GM12878 (cell line): ENCODE results near the gene RAD51B. TPM values are rescaled to one million over a fixed set of nuclear protein-coding genes. Genes with fewer than 3 reads are reported as not detected.

Experiments
- ATAC-seq: fragments of 200-7000 bp; cut with Tn5 transposase; 3 replicates; pipeline ENCODE4 v1.9.1; 2020; ENCODE audit warnings: mild to moderate bottlenecking, moderate library complexity
- BruUV-seq: library from RNA; stranded (reverse); fragments of 400-500 nt; replicated peaks from 2 replicates; lab custom pipeline; 2021; lab: Mats Ljungman, UMichigan
- CTCF ChIA-PET: fragments of 300-600 bp; sonication (Branson Sonifier 250); formaldehyde crosslinking; extraction: SDS; loops from one replicate; lab custom pipeline; 2021; ENCODE audit warnings: inconsistent platforms; lab: Yijun Ruan, JAX
- POLR2A ChIA-PET: fragments of 350-600 bp; formaldehyde crosslinking; extraction: SDS; loops from one replicate; lab custom pipeline; 2021; ENCODE audit warnings: inconsistent platforms; lab: Charles Lee
- RAD21 ChIA-PET: fragments of 300-600 bp; sonication (Branson Sonifier 250); formaldehyde crosslinking; loops from one replicate; lab custom pipeline; 2023; ENCODE audit warnings: antibody characterized with exemption; ENCODE audit not compliant: unreplicated experiment; lab: Charles Lee
- SMC1A ChIA-PET: fragments of 300-600 bp; sonication (Branson Sonifier 250); formaldehyde crosslinking; loops from one replicate; lab custom pipeline; 2023; ENCODE audit not compliant: unreplicated experiment, uncharacterized antibody; lab: Charles Lee
- DNase-seq: peaks from one replicate; pipeline ENCODE4 v3.0.0-alpha.2; 2011; ENCODE audit warnings: low read depth, low spot score
- FAIRE-seq: peaks from 3 replicates; lab custom pipeline; 2011; peaks lifted over from hg19 to GRCh38; lab: Jason Lieb, UNC
- H2AFZ ChIP-seq: 2 replicates; pipeline ENCODE4 v1.6.0; 2011; ENCODE audit warnings: low read depth, low read length, control low read depth; ENCODE audit not compliant: control insufficient read depth
- H3K27ac ChIP-seq: 2 replicates; pipeline ENCODE4 v1.5.1; 2011; ENCODE audit warnings: control low read depth; ENCODE audit not compliant: control insufficient read depth, insufficient read depth
- H3K27me3 ChIP-seq, 2 experiments: replicated peaks in 1 of 2; 2 replicates each; pipeline versions ENCODE4 v1.6.0 to v1.6.1; 2011; ENCODE audit warnings: low read length in 1 of 2; ENCODE audit not compliant: control insufficient read depth in 2 of 2, insufficient read depth in 2 of 2
- H3K36me3 ChIP-seq, 2 experiments: 2 replicates each; pipeline ENCODE4 v1.5.1; 2011; ENCODE audit warnings: low read length in 1 of 2; ENCODE audit not compliant: control insufficient read depth in 2 of 2, insufficient read depth in 2 of 2
- H3K4me1 ChIP-seq: 2 replicates; pipeline ENCODE4 v1.6.1; 2011; ENCODE audit warnings: mild to moderate bottlenecking, low read length, moderate library complexity, mixed read lengths; ENCODE audit not compliant: control insufficient read depth, insufficient read depth
- H3K4me2 ChIP-seq: 2 replicates; pipeline ENCODE4 v1.6.0; 2011; ENCODE audit warnings: control low read depth; ENCODE audit not compliant: control insufficient read depth, insufficient read depth
- H3K4me3 ChIP-seq: fragments of 200-600 bp; sonication (generic); 2 replicates; pipeline ENCODE4 v1.5.1; 2016
- H3K79me2 ChIP-seq: 2 replicates; pipeline ENCODE4 v1.6.0; 2011; ENCODE audit warnings: low read length; ENCODE audit not compliant: control insufficient read depth, insufficient read depth
- H3K9ac ChIP-seq: 2 replicates; pipeline ENCODE4 v1.8.0; 2011; ENCODE audit warnings: low read length, control low read depth, mixed read lengths; ENCODE audit not compliant: control insufficient read depth, insufficient read depth
- H3K9me3 ChIP-seq: replicated peaks from 3 replicates; pipeline ENCODE4 v1.5.1; 2011; ENCODE audit warnings: mild to moderate bottlenecking, low read length; ENCODE audit not compliant: control insufficient read depth, insufficient read depth
- H4K20me1 ChIP-seq: 2 replicates; pipeline ENCODE4 v1.6.0; 2011; ENCODE audit not compliant: control insufficient read depth, insufficient read depth
- BCL3 ChIP-seq: IDR thresholded peaks from 2 replicates; pipeline ENCODE4 v1.6.1; 2011; ENCODE audit warnings: borderline replicate concordance, low read depth, mild to moderate bottlenecking, moderate library complexity, low read length; ENCODE audit not compliant: insufficient read depth, poor library complexity, severe bottlenecking
- CREB1 ChIP-seq: IDR thresholded peaks from 2 replicates; pipeline ENCODE4 v1.6.1; 2012; ENCODE audit warnings: low read depth, mild to moderate bottlenecking, inconsistent platforms
- CREM ChIP-seq: IDR thresholded peaks from 2 replicates; pipeline ENCODE4 v1.6.1; 2014; ENCODE audit warnings: antibody characterized with exemption, low read depth
- CUX1 ChIP-seq: IDR thresholded peaks from 2 replicates; pipeline ENCODE4 v1.6.1; 2012; ENCODE audit warnings: improper control_type of control experiment, low read depth, low read length; ENCODE audit not compliant: insufficient replicate concordance
- HDAC2 ChIP-seq: fragments of 200-600 bp; sonication (generic); IDR thresholded peaks from 2 replicates; pipeline ENCODE4 v1.6.1; 2017
- IRF4 ChIP-seq: IDR thresholded peaks from 2 replicates; pipeline ENCODE4 v1.6.1; 2011; ENCODE audit warnings: low read depth, low read length
- JUND ChIP-seq: IDR thresholded peaks from 2 replicates; pipeline ENCODE4 v1.6.1; 2012; ENCODE audit warnings: low read depth, mild to moderate bottlenecking, low read length, improper control_type of control experiment, moderate library complexity
- MTA3 ChIP-seq: IDR thresholded peaks from 2 replicates; pipeline ENCODE4 v1.6.1; 2012; ENCODE audit warnings: low read length, inconsistent platforms, borderline replicate concordance
- RAD21 ChIP-seq: IDR thresholded peaks from 2 replicates; pipeline ENCODE4 v1.6.1; 2011; ENCODE audit warnings: mild to moderate bottlenecking, low read depth, low read length, moderate library complexity; ENCODE audit not compliant: insufficient read depth
- SMARCA5 ChIP-seq: fragments of 450-650 bp; IDR thresholded peaks from 2 replicates; pipeline ENCODE4 v1.6.1; 2017; ENCODE audit warnings: mild to moderate bottlenecking
- TCF7 ChIP-seq: IDR thresholded peaks from 2 replicates; pipeline ENCODE4 v1.6.1; 2014; ENCODE audit warnings: antibody characterized with exemption, borderline replicate concordance
- YBX1 ChIP-seq: fragments of 450-650 bp; IDR thresholded peaks from 2 replicates; pipeline ENCODE4 v1.6.1; 2016; ENCODE audit warnings: antibody characterized with exemption
- ZNF274 ChIP-seq: IDR thresholded peaks from one replicate; pipeline ENCODE4 v1.8.0; 2011; ENCODE audit not compliant: insufficient read length, insufficient read depth
- ZNF687 ChIP-seq: fragments of 450-650 bp; IDR thresholded peaks from 2 replicates; pipeline ENCODE4 v1.6.1; 2017; ENCODE audit warnings: mild to moderate bottlenecking, moderate library complexity
- ZZZ3 ChIP-seq: IDR thresholded peaks from 2 replicates; pipeline ENCODE4 v1.6.1; 2011; ENCODE audit warnings: low read depth; ENCODE audit not compliant: control insufficient read depth, insufficient read length
- WGBS: methylation state at CpG from one replicate; pipeline ENCODE4 v1.1.6; 2016; ENCODE audit warnings: low lambda C conversion rate; ENCODE audit not compliant: insufficient replicate concordance, insufficient coverage; ENCODE audit errors: missing lambda C conversion rate; 5-methylcytosine and 5-hydroxymethylcytosine counted together
- in situ Hi-C: fragments of 300-500 bp; cut with MboI; formaldehyde crosslinking; loops from 9 replicates; pipeline ENCODE4 v1.14.3; 2018; ENCODE audit warnings: mixed read lengths
- intact Hi-C: fragments of 100-400 bp; cut with micrococcal nuclease; formaldehyde crosslinking; loops from one replicate; pipeline ENCODE4 v1.14.2; 2022; ENCODE audit not compliant: unreplicated experiment
- polyA plus RNA-seq, 11 experiments: library from polyadenylated mRNA; depleted of rRNA in 4 of 11; unstranded in 6 of 11; stranded (reverse) in 5 of 11; fragments of >200 nt; fragmentation: Nextera tagmentation in 4 of 11; fragmentation: Illumina TruSeq in 1 of 11; extraction: Ambion mirVana in 4 of 11; extraction: Trizol in 1 of 11; gene quantifications; 1 replicate in 1 of 11; 2 replicates in 10 of 11; pipeline versions ENCODE4 v1.2.1 to v1.2.3, GENCODE V29; 2011 to 2016; ENCODE audit warnings: inconsistent platforms in 2 of 11, missing spikeins in 2 of 11, low read depth in 1 of 11
- total RNA-seq, 4 experiments: library from RNA; depleted of rRNA in 3 of 4; stranded (reverse); fragments of >200 nt in 3 of 4; fragmentation: Illumina TruSeq in 1 of 4; extraction: Trizol in 1 of 4; gene quantifications; 2 replicates each; pipeline versions ENCODE4 v1.2.1 to v1.2.3, GENCODE V29; 2013 to 2021

The RAD51B gene
- total and polyA plus RNA-seq, 10 of the 15 experiments (the other 5 are each of a cell fraction or from before 2014, with no cell fraction given), result 9.8 to 26.8 (median 21.3) TPM

- Histone ChIP-seq H3K36me3 (no peaks in the 10 kb centered on the region), H3K4me3 (no peak overlapping the region), H3K4me1 (no peaks in the 10 kb centered on the region), H3K4me2 (no peak overlapping the region), H3K27me3 (no peaks in the 10 kb centered on the region), H3K27ac (no peak overlapping the region), H3K9me3 (no peaks in the 10 kb centered on the region; the same call in 2 of the 3 replicates), H3K79me2 (no peaks in the 10 kb centered on the region), H4K20me1 (no peaks in the 10 kb centered on the region), H3K9ac (no peak overlapping the region), H2AFZ (no peak overlapping the region)
- ATAC-seq, result no peak
- ChIA-PET RAD21 (no interaction called here), SMC1A (interaction anchor here (0.7 to 2.1 kb wide), 8 partner anchors 9 to 165 kb away, joined by 3 to 12 read pairs (median 4); no protein-coding TSS in a partner anchor), CTCF (interaction anchor here (1.0 to 1.6 kb wide), 5 partner anchors 9 to 162 kb away, joined by 3 to 5 read pairs (median 4); no protein-coding TSS in a partner anchor), POLR2A (interaction anchor here (0.6 kb wide), 2 partner anchors 81 to 597 kb away, joined by 5 to 6 read pairs; no protein-coding TSS in a partner anchor)
- intact Hi-C loops (loop anchor here (10.0 kb wide), 1 partner anchor 129 kb away; no protein-coding TSS in a partner anchor), in situ Hi-C loops (no loop called here)
- 80% methylated on average over 8 of the region's 8 CpGs for WGBS
- no TSS peak for BruUV-seq
- DNase-seq, result no peak
- no peak for FAIRE-seq
- TF ChIP-seq ZZZ3 (no peak), TCF7 (no peak), MTA3 (no peak), ZNF274 (no peak), RAD21 (no peak), CUX1 (no peak), JUND (no peak), IRF4 (no peak), CREB1 (no peak), ZNF687 (no peak), YBX1 (no peak), BCL3 (no peak), SMARCA5 (no peak), CREM (no peak), HDAC2 (no peak)
Observed at GRCh38 chr14:68085742-68086141, 266.2 kb downstream of the RAD51B start.
